HCT116 (cell line): ENCODE results near the gene CPD. TPM values are rescaled to one million over a fixed set of nuclear protein-coding genes. Genes with fewer than 3 reads are reported as not detected.

ENCODE experiments used
- ATAC-seq: fragments of 200-7000 bp; cut with Tn5 transposase; 2 replicates; pipeline ENCODE4 v1.9.1; 2020; ENCODE audit warnings: mild to moderate bottlenecking, moderate library complexity
- BruUV-seq: library from RNA; stranded (reverse); fragments of 400-500 nt; replicated peaks from 2 replicates; lab custom pipeline; 2021; lab: Mats Ljungman, UMichigan
- CTCF ChIA-PET: fragments of 300-600 bp; sonication (Branson Sonifier 250); formaldehyde crosslinking; loops from one replicate; lab custom pipeline; 2021; ENCODE audit warnings: antibody characterized with exemption; lab: Charles Lee
- POLR2A ChIA-PET: fragments of 300-600, 350-600 bp; sonication (Branson Sonifier 250); formaldehyde crosslinking; loops from one replicate; lab custom pipeline; 2021; ENCODE audit warnings: antibody characterized with exemption; lab: Charles Lee
- RAD21 ChIA-PET, 2 experiments: fragments of 300-600 bp; sonication (Branson Sonifier 250); formaldehyde crosslinking; loops; one replicate each; lab custom pipeline; 2023; ENCODE audit warnings: low total read pairs in 2 of 2; ENCODE audit not compliant: uncharacterized antibody in 2 of 2, unreplicated experiment in 2 of 2, low non-redundant PET in 1 of 2; lab: Charles Lee
- DNase-seq: peaks from one replicate; pipeline ENCODE4 v3.0.0-alpha.2; 2010; ENCODE audit warnings: low read depth, low spot score
- H2AFZ ChIP-seq: fragments of 200-600 bp; shearing (Covaris generic), sonication (generic); 2 replicates; pipeline ENCODE4 v1.6.1; 2017; ENCODE audit warnings: low read depth, mixed run types, mixed read lengths, antibody characterized with exemption, low read length; ENCODE audit not compliant: poor library complexity, severe bottlenecking
- H3K27ac ChIP-seq: 2 replicates; pipeline ENCODE4 v1.5.1; 2012; ENCODE audit warnings: low read depth, low read length
- H3K27me3 ChIP-seq: fragments of 200-600 bp; sonication (generic); 2 replicates; pipeline ENCODE4 v1.6.1; 2016; ENCODE audit warnings: mixed run types, low read length, mixed read lengths; ENCODE audit not compliant: insufficient read depth
- H3K36me3 ChIP-seq, 2 experiments: fragments of 200-500 bp in 1 of 2; fragments of 200-600 bp in 1 of 2; sonication (Bioruptor generic) in 1 of 2; sonication (generic) in 1 of 2; 2 replicates each; pipeline versions ENCODE4 v1.5.1 to v1.6.1; 2014 to 2016; ENCODE audit warnings: low read length in 2 of 2, inconsistent platforms in 1 of 2, mixed read lengths in 1 of 2, mixed run types in 1 of 2; ENCODE audit not compliant: insufficient read depth in 2 of 2, control insufficient read depth in 1 of 2
- H3K4me1 ChIP-seq, 2 experiments: fragments of 200-600 bp in 1 of 2; sonication (generic) in 1 of 2; 2 replicates each; pipeline versions ENCODE4 v1.5.1 to v1.6.1; 2012 to 2017; ENCODE audit warnings: low read length in 2 of 2, inconsistent platforms in 1 of 2, mild to moderate bottlenecking in 1 of 2, mixed read lengths in 1 of 2, mixed run types in 1 of 2, moderate library complexity in 1 of 2; ENCODE audit not compliant: insufficient read depth in 2 of 2, control insufficient read depth in 1 of 2
- H3K4me2 ChIP-seq: fragments of 200-600 bp; sonication (generic); 2 replicates; pipeline ENCODE4 v1.6.1; 2017; ENCODE audit warnings: mixed run types, low read length, mixed read lengths
- H3K4me3 ChIP-seq, 2 experiments: fragments of 200-600 bp in 1 of 2; sonication (generic) in 1 of 2; replicated peaks in 1 of 2; 2 replicates each; pipeline ENCODE4 v1.5.1; 2011 to 2016; ENCODE audit warnings: low read length in 2 of 2, control low read depth in 1 of 2, low read depth in 1 of 2, mild to moderate bottlenecking in 1 of 2, mixed read lengths in 1 of 2, mixed run types in 1 of 2
- H3K79me2 ChIP-seq: fragments of 200-600 bp; sonication (generic); 2 replicates; pipeline ENCODE4 v1.6.1; 2017; ENCODE audit warnings: mild to moderate bottlenecking, mixed run types, low read length, moderate library complexity, mixed read lengths; ENCODE audit not compliant: insufficient read depth
- H3K9ac ChIP-seq: fragments of 200-600 bp; sonication (generic); 2 replicates; pipeline ENCODE4 v1.6.1; 2016; ENCODE audit warnings: low read length, mixed read lengths
- H3K9me2 ChIP-seq: fragments of 200-600 bp; sonication (generic), shearing (Covaris generic); 2 replicates; pipeline ENCODE4 v1.6.1; 2017; ENCODE audit warnings: mixed run types, mild to moderate bottlenecking, moderate library complexity; ENCODE audit not compliant: insufficient read depth
- H3K9me3 ChIP-seq, 2 experiments: fragments of 200-500 bp in 1 of 2; fragments of 200-600 bp in 1 of 2; sonication (Bioruptor generic) in 1 of 2; sonication (generic) in 1 of 2; 2 replicates each; pipeline ENCODE4 v1.6.1; 2014 to 2017; ENCODE audit warnings: low read length in 2 of 2, mixed read lengths in 2 of 2, inconsistent platforms in 1 of 2, low read depth in 1 of 2, mild to moderate bottlenecking in 1 of 2, mixed run types in 1 of 2, moderate library complexity in 1 of 2; ENCODE audit not compliant: control insufficient read depth in 1 of 2, insufficient read depth in 1 of 2
- H4K20me1 ChIP-seq: fragments of 200-600 bp; sonication (generic), shearing (Covaris generic); 2 replicates; pipeline ENCODE4 v1.6.1; 2017; ENCODE audit warnings: mixed run types, mild to moderate bottlenecking, moderate library complexity; ENCODE audit not compliant: insufficient read depth
- CBX3 ChIP-seq: IDR thresholded peaks from 2 replicates; pipeline ENCODE4 v1.6.1; 2012; ENCODE audit warnings: low read depth
- CEBPB ChIP-seq: IDR thresholded peaks from 2 replicates; pipeline ENCODE4 v1.6.1; 2012; ENCODE audit warnings: low read depth
- CTCF ChIP-seq, 3 experiments: fragments of 200-600 bp in 1 of 3; sonication (generic) in 1 of 3; IDR thresholded peaks in 2 of 3; conservative IDR thresholded peaks in 1 of 3; 2 replicates each; pipeline ENCODE4 v1.5.1; 2012 to 2017; ENCODE audit warnings: low read depth in 2 of 3, low read length in 2 of 3, antibody characterized with exemption in 1 of 3, borderline replicate concordance in 1 of 3, control low read depth in 1 of 3, mild to moderate bottlenecking in 1 of 3, mixed read lengths in 1 of 3, mixed run types in 1 of 3, moderate library complexity in 1 of 3; ENCODE audit not compliant: insufficient read depth in 1 of 3
- ELF1 ChIP-seq: IDR thresholded peaks from 2 replicates; pipeline ENCODE4 v1.6.1; 2012; ENCODE audit warnings: low read depth, borderline replicate concordance
- EZH2phosphoT487 ChIP-seq: fragments of 200-600 bp; IDR thresholded peaks from 2 replicates; pipeline ENCODE4 v1.6.1; 2018; ENCODE audit warnings: antibody characterized with exemption, borderline replicate concordance
- FOSL1 ChIP-seq: IDR thresholded peaks from 2 replicates; pipeline ENCODE4 v1.6.1; 2012; ENCODE audit warnings: low read depth
- JUND ChIP-seq: IDR thresholded peaks from 2 replicates; pipeline ENCODE4 v1.6.1; 2012
- MAX ChIP-seq: IDR thresholded peaks from 2 replicates; pipeline ENCODE4 v1.6.1; 2012
- POLR2A ChIP-seq: IDR thresholded peaks from 2 replicates; pipeline ENCODE4 v1.7.0; 2011; ENCODE audit warnings: borderline replicate concordance; ENCODE audit not compliant: insufficient read depth, insufficient read length; ENCODE audit errors: extremely low read depth
- POLR2AphosphoS5 ChIP-seq: IDR thresholded peaks from 2 replicates; pipeline ENCODE4 v1.6.1; 2011; ENCODE audit warnings: mild to moderate bottlenecking, low read depth, low read length, moderate library complexity
- RAD21 ChIP-seq: IDR thresholded peaks from 2 replicates; pipeline ENCODE4 v1.6.1; 2012; ENCODE audit warnings: low read depth, mild to moderate bottlenecking
- REST ChIP-seq: IDR thresholded peaks from 2 replicates; pipeline ENCODE4 v1.6.1; 2012; ENCODE audit warnings: low read depth
- SIN3A ChIP-seq: IDR thresholded peaks from 2 replicates; pipeline ENCODE4 v1.6.1; 2012; ENCODE audit warnings: low read depth
- SRF ChIP-seq: IDR thresholded peaks from 2 replicates; pipeline ENCODE4 v1.6.1; 2012; ENCODE audit warnings: low read depth
- TCF7L2 ChIP-seq: IDR thresholded peaks from 2 replicates; pipeline ENCODE4 v1.7.0; 2011; ENCODE audit warnings: borderline replicate concordance, inconsistent platforms; ENCODE audit not compliant: insufficient read depth, insufficient read length; ENCODE audit errors: extremely low read depth
- YY1 ChIP-seq: IDR thresholded peaks from 2 replicates; pipeline ENCODE4 v1.6.1; 2011; ENCODE audit warnings: low read length, low read depth, moderate library complexity, mild to moderate bottlenecking; ENCODE audit not compliant: insufficient replicate concordance; ENCODE audit errors: extremely low read depth
- ZFX ChIP-seq: fragments of 450-650 bp; IDR thresholded peaks from 2 replicates; pipeline ENCODE4 v1.6.1; 2017
- ZNF274 ChIP-seq: fragments of 200-500 bp; sonication (Bioruptor generic); IDR thresholded peaks from 2 replicates; pipeline ENCODE4 v1.6.1; 2014; ENCODE audit warnings: mild to moderate bottlenecking, low read depth, low read length, inconsistent platforms
- intact Hi-C: fragments of 100-400 bp; cut with micrococcal nuclease; formaldehyde crosslinking; loops from 2 replicates; pipeline ENCODE4 v1.10.0; 2022
- total RNA-seq: library from RNA; stranded (reverse); gene quantifications from one replicate; pipeline ENCODE4 v1.2.1, GENCODE V29; 2021; ENCODE audit not compliant: unreplicated experiment
- TF ChIP-seq, protein P1 (sequence below): IDR thresholded peaks from 2 replicates; pipeline ENCODE4 v1.6.1; 2011; ENCODE audit warnings: mild to moderate bottlenecking, low read length, moderate library complexity; ENCODE audit not compliant: insufficient replicate concordance; ENCODE audit errors: extremely low read depth

CPD gene
- total RNA-seq, 1 experiment from 2014 or later, result 47.2 TPM

GRCh38 chr17:30514895-30515596, 136.3 kb downstream of the CPD start:
- POLR2A ChIA-PET, result no interaction called here
- ATAC-seq, result no peak

More at GRCh38 chr17:30514895-30515596, 136.3 kb downstream of the CPD start:
- ChIA-PET RAD21 (no interaction called here), CTCF (no interaction called here)
- Histone ChIP-seq H3K4me1 (no peaks in the 10 kb centered on the region), H3K36me3 (peaks cover 8 to 10% of the 10 kb centered on the region in 2 experiments; a peak in 2 of 4 replicates), H3K4me2 (no peak overlapping the region), H3K79me2 (no peaks in the 10 kb centered on the region), H3K4me3 (no peak overlapping the region), H3K9ac (no peak overlapping the region), H2AFZ (no peak overlapping the region), H4K20me1 (0 out of 2 replicates have a peak, but pooled peaks cover 3% of the 10 kb centered on the region), H3K27ac (no peak overlapping the region), H3K9me3 (no peaks in the 10 kb centered on the region), H3K9me2 (no peaks in the 10 kb centered on the region), H3K27me3 (no peaks in the 10 kb centered on the region)
- intact Hi-C loops, result no loop called here
- TF ChIP-seq TCF7L2 (no peak), ELF1 (no peak), SIN3A (no peak), CEBPB (no peak), POLR2AphosphoS5 (no peak), REST (no peak), CTCF (IDR thresholded peaks at IDR 0.05 in 2 of 3, conservative IDR thresholded peaks at IDR 0.05 in 1 of 3; ENCODE audit: borderline replicate concordance in 1 of 3, insufficient read depth in 1 of 3, low read depth in 2 of 3, low read length in 2 of 3) (no peak), YY1 (no peak), JUND (no peak), ZNF274 (no peak), MAX (no peak), ZFX (no peak), RAD21 (no peak), CBX3 (no peak), POLR2A (no peak), FOSL1 (no peak), EZH2phosphoT487 (no peak), SRF (no peak)
- TF ChIP-seq, protein P1, sequence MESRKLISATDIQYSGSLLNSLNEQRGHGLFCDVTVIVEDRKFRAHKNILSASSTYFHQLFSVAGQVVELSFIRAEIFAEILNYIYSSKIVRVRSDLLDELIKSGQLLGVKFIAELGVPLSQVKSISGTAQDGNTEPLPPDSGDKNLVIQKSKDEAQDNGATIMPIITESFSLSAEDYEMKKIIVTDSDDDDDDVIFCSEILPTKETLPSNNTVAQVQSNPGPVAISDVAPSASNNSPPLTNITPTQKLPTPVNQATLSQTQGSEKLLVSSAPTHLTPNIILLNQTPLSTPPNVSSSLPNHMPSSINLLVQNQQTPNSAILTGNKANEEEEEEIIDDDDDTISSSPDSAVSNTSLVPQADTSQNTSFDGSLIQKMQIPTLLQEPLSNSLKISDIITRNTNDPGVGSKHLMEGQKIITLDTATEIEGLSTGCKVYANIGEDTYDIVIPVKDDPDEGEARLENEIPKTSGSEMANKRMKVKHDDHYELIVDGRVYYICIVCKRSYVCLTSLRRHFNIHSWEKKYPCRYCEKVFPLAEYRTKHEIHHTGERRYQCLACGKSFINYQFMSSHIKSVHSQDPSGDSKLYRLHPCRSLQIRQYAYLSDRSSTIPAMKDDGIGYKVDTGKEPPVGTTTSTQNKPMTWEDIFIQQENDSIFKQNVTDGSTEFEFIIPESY, result no peak
- BruUV-seq, result no TSS peak
- DNase-seq, result no peak
